Effector memory CD4-positive, alpha-beta T cell (primary cell): Measurements from ENCODE around the gene DUSP2.

Experiments used
- DNase-seq, 3 donors: peaks; one replicate each; pipeline ENCODE4 v3.0.0-alpha.2; 2020
- H3K27ac ChIP-seq: 2 replicates; pipeline ENCODE4 v1.7.0; 2013; ENCODE audit warnings: mild to moderate bottlenecking, low read length, moderate library complexity; ENCODE audit not compliant: insufficient read depth, poor library complexity, severe bottlenecking
- H3K27me3 ChIP-seq: replicated peaks from 2 replicates; pipeline ENCODE4 v1.7.0; 2013; ENCODE audit warnings: mild to moderate bottlenecking, low read length; ENCODE audit not compliant: insufficient read depth, control insufficient read depth, poor library complexity, severe bottlenecking
- H3K36me3 ChIP-seq: 2 replicates; pipeline ENCODE4 v1.7.0; 2013; ENCODE audit warnings: mild to moderate bottlenecking, low read length, moderate library complexity; ENCODE audit not compliant: control insufficient read depth, insufficient read depth
- H3K4me1 ChIP-seq: 2 replicates; pipeline ENCODE4 v1.7.0; 2013; ENCODE audit warnings: low read length, mild to moderate bottlenecking; ENCODE audit not compliant: control insufficient read depth, insufficient read depth, poor library complexity, severe bottlenecking
- H3K4me3 ChIP-seq: 2 replicates; pipeline ENCODE4 v1.7.0; 2013; ENCODE audit warnings: low read length, low read depth, mild to moderate bottlenecking; ENCODE audit not compliant: insufficient read depth, poor library complexity, severe bottlenecking
- H3K9me3 ChIP-seq: 2 replicates; pipeline ENCODE4 v1.7.0; 2013; ENCODE audit warnings: mild to moderate bottlenecking, low read length, moderate library complexity; ENCODE audit not compliant: control insufficient read depth
- total RNA-seq, 3 donors: gene quantifications; one replicate each; lab custom pipeline; 2026; lab: John Stamatoyannopoulos, UW

DUSP2 gene, protein sequence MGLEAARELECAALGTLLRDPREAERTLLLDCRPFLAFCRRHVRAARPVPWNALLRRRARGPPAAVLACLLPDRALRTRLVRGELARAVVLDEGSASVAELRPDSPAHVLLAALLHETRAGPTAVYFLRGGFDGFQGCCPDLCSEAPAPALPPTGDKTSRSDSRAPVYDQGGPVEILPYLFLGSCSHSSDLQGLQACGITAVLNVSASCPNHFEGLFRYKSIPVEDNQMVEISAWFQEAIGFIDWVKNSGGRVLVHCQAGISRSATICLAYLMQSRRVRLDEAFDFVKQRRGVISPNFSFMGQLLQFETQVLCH
- 1,006 to 1,910 (median 1,274) reads per million in 3 donors for total RNA-seq

DNA sequence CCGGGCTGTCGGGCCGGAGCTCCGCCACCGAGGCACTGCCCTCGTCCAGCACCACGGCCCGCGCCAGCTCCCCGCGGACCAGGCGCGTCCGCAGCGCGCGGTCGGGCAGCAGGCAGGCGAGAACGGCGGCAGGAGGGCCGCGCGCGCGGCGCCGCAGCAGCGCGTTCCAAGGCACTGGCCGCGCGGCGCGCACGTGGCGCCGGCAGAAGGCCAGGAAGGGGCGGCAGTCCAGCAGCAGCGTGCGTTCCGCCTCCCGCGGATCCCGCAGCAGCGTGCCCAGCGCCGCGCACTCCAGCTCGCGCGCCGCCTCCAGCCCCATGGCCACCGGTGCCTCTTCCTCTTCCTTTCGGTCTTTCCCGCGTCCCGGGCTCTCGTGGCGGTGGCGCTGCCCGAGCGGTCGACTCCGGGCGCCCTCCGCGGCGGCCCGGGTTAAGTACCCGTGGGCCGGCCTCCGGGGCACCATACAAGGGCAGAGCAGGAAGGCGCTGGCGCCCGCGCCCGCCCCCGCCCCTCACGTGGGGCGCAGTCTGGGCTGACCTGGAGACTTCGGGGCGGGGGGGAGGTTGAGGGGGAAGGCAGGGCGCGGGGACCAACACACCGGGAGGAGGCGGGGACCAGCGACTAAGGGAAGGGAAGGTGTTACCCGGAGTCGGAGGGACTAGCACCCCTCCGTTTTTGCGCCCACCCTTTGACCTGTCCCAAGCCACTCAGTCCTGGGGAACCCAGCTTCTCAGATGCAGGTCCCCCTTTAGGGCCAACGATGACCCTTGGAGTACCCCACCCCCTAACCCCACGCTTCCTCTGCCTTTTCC is at the start of gene DUSP2:
Gene DUSP2 (minus strand): TSS at position 405 of the 812 bp plus-strand sequence. CDS start 86 bp downstream, at position 319.
- peak within 1 kb of the TSS; percentile 100 for H3K27ac ChIP-seq
- no peaks in the 10 kb centered on the region for H3K9me3 ChIP-seq
- peak; percentile 85 to 89 (median 87) for DNase-seq
- peak within 1 kb of the TSS; percentile 88 for H3K4me3 ChIP-seq
- H3K27me3 ChIP-seq = no peaks in the 10 kb centered on the region
- H3K36me3 ChIP-seq = peaks cover 12% of the 10 kb centered on the region
- H3K4me1 ChIP-seq = peaks cover 58% of the 10 kb centered on the region

DNA sequence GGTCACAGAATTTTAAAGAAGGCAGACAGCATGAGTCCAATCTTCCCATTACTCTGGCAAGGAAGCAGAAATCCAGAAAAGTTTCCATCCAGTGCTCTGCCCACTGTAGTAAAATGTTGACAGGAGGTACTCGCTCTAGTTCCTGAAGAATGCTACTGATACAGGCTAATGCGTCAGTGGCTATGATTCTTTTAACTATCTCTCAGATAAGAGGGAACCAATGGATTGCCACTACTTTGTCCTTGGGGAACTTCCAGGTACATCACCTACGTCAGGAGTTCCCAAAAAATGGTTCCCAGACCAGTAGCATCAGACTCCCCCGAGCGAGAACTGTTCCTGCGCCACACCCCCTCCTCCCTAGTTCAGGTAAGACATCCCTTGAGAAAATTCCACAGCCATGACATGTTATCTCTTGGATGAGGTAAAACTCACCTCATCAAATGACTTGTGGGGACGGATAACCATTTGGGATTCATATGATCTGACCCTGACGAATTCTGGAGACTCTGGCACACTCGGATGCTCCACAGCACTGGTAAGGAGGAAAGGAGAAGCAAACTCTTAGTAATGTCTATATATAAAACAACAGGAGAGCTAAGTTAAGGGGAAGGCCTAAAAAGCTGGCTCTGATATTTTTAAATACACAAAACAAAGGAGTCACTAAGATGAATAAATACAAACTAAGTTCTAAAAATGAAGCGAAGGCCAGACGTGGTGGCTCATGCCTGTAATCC is 46.9 kb upstream of the DUSP2 start:
- no peak for DNase-seq
- no peaks in the 10 kb centered on the region for H3K4me1 ChIP-seq
- H3K27me3 ChIP-seq = no peaks in the 10 kb centered on the region
- H3K36me3 ChIP-seq = peaks cover 69% of the 10 kb centered on the region
- H3K4me3 ChIP-seq = no peak overlapping the region
- H3K9me3 ChIP-seq = no peaks in the 10 kb centered on the region
- no peak overlapping the region for H3K27ac ChIP-seq

DNA sequence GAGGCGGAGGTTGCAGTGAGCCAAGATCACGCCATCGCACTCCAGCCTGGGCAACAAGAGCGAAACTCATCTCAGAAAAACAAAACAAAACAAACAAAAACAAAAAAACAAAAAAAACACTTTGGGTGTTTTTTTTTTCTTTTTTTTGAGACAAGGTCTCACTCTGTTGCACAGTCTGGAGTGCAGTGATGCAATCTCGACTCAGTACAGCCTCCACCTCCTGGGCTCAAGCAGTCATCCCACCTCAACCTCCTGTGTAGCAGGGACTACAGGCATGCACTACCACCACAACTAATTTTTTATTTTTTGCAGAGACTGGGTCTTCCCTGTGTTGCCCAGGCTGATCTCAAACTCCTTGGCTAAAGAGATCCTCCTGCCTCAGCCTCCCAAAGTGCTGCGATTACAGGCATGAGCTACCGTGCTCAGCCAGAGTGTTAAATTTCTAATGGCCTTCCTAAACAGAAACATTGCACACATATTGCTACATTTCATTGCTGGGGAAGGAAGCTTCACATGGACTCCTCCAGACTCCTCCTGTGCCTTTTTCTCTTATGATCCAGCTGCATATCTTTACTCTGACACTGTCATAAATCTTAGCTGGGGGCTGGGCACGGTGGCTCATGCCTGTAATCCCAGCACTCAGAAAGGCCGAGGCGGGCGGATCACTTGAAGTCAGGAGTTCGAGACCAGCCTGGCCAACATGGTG is 43.7 kb upstream of the DUSP2 start:
- H3K27ac ChIP-seq = no peak overlapping the region
- H3K4me3 ChIP-seq = no peak overlapping the region
- no peak for DNase-seq
- H3K9me3 ChIP-seq = no peaks in the 10 kb centered on the region
- no peaks in the 10 kb centered on the region for H3K27me3 ChIP-seq
- H3K4me1 ChIP-seq = no peaks in the 10 kb centered on the region
- H3K36me3 ChIP-seq = peaks cover 76% of the 10 kb centered on the region

DNA sequence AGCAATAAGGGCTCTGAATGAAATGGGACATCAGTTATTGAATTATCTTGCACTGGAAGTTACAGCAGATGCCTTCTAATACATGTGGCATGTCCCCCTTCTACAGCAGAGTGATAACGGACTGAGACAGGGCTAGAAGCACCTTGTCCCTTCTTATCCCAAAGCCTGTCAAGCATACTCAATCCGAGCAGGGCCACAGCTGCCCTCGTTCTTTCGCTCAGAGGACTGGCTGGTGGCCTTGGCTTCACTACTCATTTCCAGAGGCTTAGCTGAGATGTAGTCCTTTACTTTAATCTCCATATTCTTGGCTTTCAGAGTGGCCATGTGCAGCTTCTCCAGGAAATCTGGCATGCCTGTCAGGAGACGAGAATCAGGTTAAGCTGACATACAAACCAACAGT is 41.3 kb upstream of the DUSP2 start:
- Histone ChIP-seq H3K9me3 (no peaks in the 10 kb centered on the region), H3K4me1 (no peaks in the 10 kb centered on the region), H3K27me3 (no peaks in the 10 kb centered on the region), H3K27ac (no peak overlapping the region), H3K4me3 (no peak overlapping the region), H3K36me3 (peaks cover 52% of the 10 kb centered on the region)
- DNase-seq = no peak

DNA sequence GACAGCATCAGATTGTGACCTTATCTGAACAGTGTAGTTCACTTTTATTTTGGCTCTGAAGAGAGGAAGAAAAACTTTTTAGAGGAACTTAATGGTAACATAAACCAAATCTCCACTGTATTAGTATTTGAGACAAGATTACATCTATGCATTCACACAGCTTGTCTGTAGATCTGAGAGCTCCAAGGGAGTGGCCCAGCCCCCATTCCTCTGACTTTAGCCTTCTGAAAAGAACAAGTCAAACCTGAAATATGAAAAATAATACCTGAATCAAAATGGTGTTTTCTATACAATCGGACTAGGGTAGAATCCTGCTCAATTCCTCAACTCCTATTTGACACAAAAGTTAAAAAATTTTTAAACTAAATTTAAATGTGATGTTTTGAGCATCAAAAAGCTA is 40.3 kb upstream of the DUSP2 start:
- Histone ChIP-seq H3K27me3 (no peaks in the 10 kb centered on the region), H3K9me3 (no peaks in the 10 kb centered on the region), H3K4me3 (no peak overlapping the region), H3K4me1 (no peaks in the 10 kb centered on the region), H3K36me3 (peaks cover 42% of the 10 kb centered on the region), H3K27ac (no peak overlapping the region)
- no peak for DNase-seq

DNA sequence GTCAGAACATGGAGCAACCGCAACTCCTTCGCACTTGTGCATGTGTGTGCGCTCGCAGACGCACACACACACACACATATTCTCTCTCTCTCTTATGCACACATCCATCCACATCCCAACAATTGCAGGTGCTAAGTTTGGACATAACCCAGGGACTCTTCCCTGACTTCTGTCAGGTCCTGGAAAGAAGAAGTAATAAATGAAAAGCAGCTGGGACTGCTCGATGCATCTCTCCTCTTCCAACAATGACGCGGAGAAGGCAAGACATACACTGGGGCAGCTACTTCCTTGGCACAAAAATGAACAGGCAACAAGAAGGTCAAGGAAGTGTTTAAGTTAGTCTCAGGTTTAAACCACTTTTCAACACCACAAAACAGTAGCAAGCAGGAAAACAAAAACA is 39.7 kb upstream of the DUSP2 start:
- Histone ChIP-seq H3K27me3 (no peaks in the 10 kb centered on the region), H3K4me3 (no peak overlapping the region), H3K36me3 (peaks cover 37% of the 10 kb centered on the region), H3K9me3 (no peaks in the 10 kb centered on the region), H3K27ac (no peak overlapping the region), H3K4me1 (no peaks in the 10 kb centered on the region)
- DNase-seq = no peak

DNA sequence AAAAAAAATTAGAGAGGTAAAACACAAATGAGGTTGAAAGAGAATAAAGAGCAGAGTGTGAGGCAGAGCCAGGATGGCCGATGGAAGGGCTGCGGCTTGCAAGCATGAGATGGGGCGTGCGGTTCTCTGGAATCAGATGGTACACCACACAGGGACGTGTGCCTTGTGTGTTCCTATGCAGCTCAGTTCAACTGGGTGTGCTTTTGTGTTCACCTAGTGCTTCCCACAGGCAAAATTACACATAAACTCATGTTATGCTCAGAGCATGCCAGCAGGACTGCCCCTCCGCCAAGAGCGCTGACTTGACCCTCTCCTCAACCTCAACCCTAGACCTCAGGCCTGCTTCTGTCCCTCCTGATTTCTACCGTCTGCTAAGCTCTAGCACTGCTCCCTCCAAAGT is 38.9 kb upstream of the DUSP2 start:
- H3K4me1 ChIP-seq = no peaks in the 10 kb centered on the region

DNA sequence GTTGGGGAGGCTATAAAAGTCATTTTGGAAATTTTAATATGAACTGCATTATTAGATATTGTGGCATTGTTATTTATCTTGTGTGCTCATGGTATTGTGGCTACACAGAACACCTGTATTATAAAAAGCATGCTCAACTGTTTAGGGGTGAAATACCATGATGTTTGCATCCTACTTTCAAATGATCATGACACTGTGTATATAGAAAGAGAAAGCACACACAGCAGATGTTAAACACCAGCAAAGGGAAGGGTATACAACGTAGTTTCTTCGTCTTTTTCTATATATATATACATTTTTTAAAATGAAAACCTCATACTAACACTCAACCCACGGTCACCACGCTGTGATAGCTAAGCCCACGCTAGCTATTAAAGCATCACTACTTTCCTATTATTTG is 36.3 kb upstream of the DUSP2 start:
- no peaks in the 10 kb centered on the region for H3K27me3 ChIP-seq
- H3K4me1 ChIP-seq = no peaks in the 10 kb centered on the region
- DNase-seq = no peak
- no peak overlapping the region for H3K27ac ChIP-seq
- H3K9me3 ChIP-seq = no peaks in the 10 kb centered on the region
- H3K4me3 ChIP-seq = no peak overlapping the region
- peaks cover 17% of the 10 kb centered on the region for H3K36me3 ChIP-seq

More for the DNA sequence above, 38.9 kb upstream of the DUSP2 start:
- H3K9me3 ChIP-seq = no peaks in the 10 kb centered on the region
- no peak overlapping the region for H3K4me3 ChIP-seq
- H3K27ac ChIP-seq = no peak overlapping the region
- no peak for DNase-seq
- H3K36me3 ChIP-seq = peaks cover 34% of the 10 kb centered on the region
- H3K27me3 ChIP-seq = no peaks in the 10 kb centered on the region

DNA sequence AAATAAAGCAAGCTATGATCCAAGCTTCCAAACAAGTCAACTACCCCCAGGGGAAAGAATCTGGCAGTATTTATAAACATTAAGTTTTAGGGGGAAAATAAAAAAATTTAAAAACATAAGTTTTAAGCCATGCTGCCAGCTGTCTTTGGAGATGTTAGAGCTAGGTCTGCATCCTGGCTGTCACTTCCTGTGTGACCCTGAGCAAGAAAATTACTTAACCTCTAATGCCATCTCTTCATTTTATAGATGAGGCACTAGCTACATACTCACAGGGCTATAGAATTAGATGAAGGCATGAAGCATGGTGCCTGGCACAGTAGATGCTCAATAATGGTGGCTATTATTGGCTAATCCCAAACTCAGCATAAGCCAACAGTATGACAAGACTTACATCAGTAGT is 35.3 kb upstream of the DUSP2 start:
- Histone ChIP-seq H3K27me3 (no peaks in the 10 kb centered on the region), H3K4me1 (no peaks in the 10 kb centered on the region), H3K27ac (no peak overlapping the region), H3K4me3 (no peak overlapping the region), H3K36me3 (peaks cover 9% of the 10 kb centered on the region), H3K9me3 (no peaks in the 10 kb centered on the region)
- DNase-seq = no peak
